NOMO-1 treated with DMSO at 0.1 percent for 48 hours (cell line): ENCODE results near the gene SLC39A11.
"Not testable (repeated sequence)": the region's sequence is repeated elsewhere in the genome, so short reads cannot be mapped to it uniquely, and the experiment has no call there.

ENCODE experiments used
- DNase-seq: peaks from one replicate; lab custom pipeline; 2025; ENCODE audit not compliant: unreplicated experiment; lab: John Stamatoyannopoulos, UW

Gene SLC39A11

GRCh38 chr17:72846399-72846798 lies 246.1 kb downstream of the SLC39A11 start:
- no peak for DNase-seq

GRCh38 chr17:72843591-72843990 lies 248.9 kb downstream of the SLC39A11 start:
- DNase-seq, result no peak

GRCh38 chr17:72840019-72840418 lies 252.5 kb downstream of the SLC39A11 start:
- no peak for DNase-seq

GRCh38 chr17:72839131-72839725 lies 253.3 kb downstream of the SLC39A11 start:
- DNase-seq, result no peak

GRCh38 chr17:72838581-72838980 lies 253.9 kb downstream of the SLC39A11 start:
- no peak for DNase-seq

- DNase-seq, result no peak
Measured at GRCh38 chr17:72838068-72838467, 254.4 kb downstream of the SLC39A11 start.

- DNase-seq, result no peak
Measured at GRCh38 chr17:72837335-72837734, 255.2 kb downstream of the SLC39A11 start.

- no peak for DNase-seq
Measured at GRCh38 chr17:72833128-72833765, 259.2 kb downstream of the SLC39A11 start.

- DNase-seq, result no peak
Measured at GRCh38 chr17:72832306-72832705, 260.2 kb downstream of the SLC39A11 start.

GRCh38 chr17:72829883-72830282 lies 262.6 kb downstream of the SLC39A11 start:
- DNase-seq, result no peak

GRCh38 chr17:72826602-72827001 lies 265.9 kb downstream of the SLC39A11 start:
- no peak for DNase-seq

GRCh38 chr17:72826059-72826458 lies 266.4 kb downstream of the SLC39A11 start:
- not testable (repeated sequence) for DNase-seq

- DNase-seq, result no peak
Measured at GRCh38 chr17:72825218-72825617, 267.3 kb downstream of the SLC39A11 start.

- not testable (repeated sequence) for DNase-seq
Measured at GRCh38 chr17:72824267-72824666, 268.2 kb downstream of the SLC39A11 start.

GRCh38 chr17:72822358-72823023 lies 270.0 kb downstream of the SLC39A11 start:
- no peak for DNase-seq

- DNase-seq, result no peak
Measured at GRCh38 chr17:72816406-72816805, 276.1 kb downstream of the SLC39A11 start.

GRCh38 chr17:72813481-72813880 lies 279.0 kb downstream of the SLC39A11 start:
- no peak for DNase-seq

- no peak for DNase-seq
Measured at GRCh38 chr17:72812823-72813222, 279.7 kb downstream of the SLC39A11 start.

- no peak for DNase-seq
Measured at GRCh38 chr17:72811976-72812687, 280.4 kb downstream of the SLC39A11 start.

GRCh38 chr17:72810991-72811508 lies 281.4 kb downstream of the SLC39A11 start:
- DNase-seq, result no peak

- DNase-seq, result no peak
Measured at GRCh38 chr17:72806011-72806410, 286.5 kb downstream of the SLC39A11 start.
